ELF-1 (cell line): ENCODE data around the gene RAB6B.
"Not testable (repeated sequence)": the region's sequence is repeated elsewhere in the genome, so short reads cannot be mapped to it uniquely, and the experiment has no call there.

Experiments used
- DNase-seq: peaks from one replicate; pipeline ENCODE4 v3.0.0-alpha.2; 2016; ENCODE audit warnings: low read depth, low spot score

RAB6B gene

GRCh38 chr3:133815386-133815785, 80.3 kb downstream of the RAB6B start:
- DNase-seq: no peak

GRCh38 chr3:133812872-133813271, 82.8 kb downstream of the RAB6B start:
- no peak for DNase-seq

- DNase-seq: peak; percentile 92
These were observed 89.8 kb downstream of the RAB6B start, which contains the start of gene SRPRB for GRCh38 chr3:133805702-133806475. SRPRB (plus strand) TSS chr3:133805815; CDS start chr3:133805849, 34 bp downstream.

- DNase-seq: no peak
These were observed 90.3 kb downstream of the RAB6B start for GRCh38 chr3:133805384-133805701.

GRCh38 chr3:133804896-133805295, 90.8 kb downstream of the RAB6B start:
- DNase-seq: no peak

GRCh38 chr3:133803469-133803868, 92.2 kb downstream of the RAB6B start:
- no peak for DNase-seq

GRCh38 chr3:133799794-133800585, 95.7 kb downstream of the RAB6B start:
- no peak for DNase-seq

- DNase-seq: no peak
These were observed 98.1 kb downstream of the RAB6B start for GRCh38 chr3:133797396-133798105.

- DNase-seq: no peak
These were observed 103.4 kb downstream of the RAB6B start for GRCh38 chr3:133792171-133792763.

GRCh38 chr3:133788024-133788423, 107.7 kb downstream of the RAB6B start:
- no peak for DNase-seq

- DNase-seq: no peak
These were observed 111.9 kb downstream of the RAB6B start for GRCh38 chr3:133783762-133784161.

- no peak for DNase-seq
These were observed 113.2 kb downstream of the RAB6B start for GRCh38 chr3:133782454-133782853.

- no peak for DNase-seq
These were observed 114.1 kb downstream of the RAB6B start for GRCh38 chr3:133781570-133781969.

GRCh38 chr3:133780756-133781155, 114.9 kb downstream of the RAB6B start:
- DNase-seq: not testable (repeated sequence)

GRCh38 chr3:133779626-133780203, 116.0 kb downstream of the RAB6B start:
- no peak for DNase-seq

- DNase-seq: no peak
These were observed 117.7 kb downstream of the RAB6B start for GRCh38 chr3:133777807-133778568.

GRCh38 chr3:133776794-133777438, 118.8 kb downstream of the RAB6B start:
- no peak for DNase-seq

- DNase-seq: no peak
These were observed 119.8 kb downstream of the RAB6B start for GRCh38 chr3:133775835-133776234.

GRCh38 chr3:133775309-133775708, 120.4 kb downstream of the RAB6B start:
- no peak for DNase-seq
